Panc1 (cell line): Measurements from ENCODE around the gene TMEM63C.

Source experiments
- POLR2AphosphoS5 ChIP-seq: IDR thresholded peaks from 2 replicates; pipeline ENCODE4 v1.6.1; 2012; ENCODE audit warnings: mild to moderate bottlenecking, low read depth, low read length, moderate library complexity
- SIN3A ChIP-seq: IDR thresholded peaks from 2 replicates; pipeline ENCODE4 v1.6.1; 2012; ENCODE audit warnings: low read depth, mild to moderate bottlenecking, low read length, moderate library complexity, borderline replicate concordance; ENCODE audit not compliant: insufficient read depth
- TF ChIP-seq, protein P1 (sequence below): fragments of 450-650 bp; IDR thresholded peaks from 2 replicates; pipeline ENCODE4 v1.5.1; 2017; ENCODE audit warnings: mild to moderate bottlenecking

- TF ChIP-seq, protein P1, sequence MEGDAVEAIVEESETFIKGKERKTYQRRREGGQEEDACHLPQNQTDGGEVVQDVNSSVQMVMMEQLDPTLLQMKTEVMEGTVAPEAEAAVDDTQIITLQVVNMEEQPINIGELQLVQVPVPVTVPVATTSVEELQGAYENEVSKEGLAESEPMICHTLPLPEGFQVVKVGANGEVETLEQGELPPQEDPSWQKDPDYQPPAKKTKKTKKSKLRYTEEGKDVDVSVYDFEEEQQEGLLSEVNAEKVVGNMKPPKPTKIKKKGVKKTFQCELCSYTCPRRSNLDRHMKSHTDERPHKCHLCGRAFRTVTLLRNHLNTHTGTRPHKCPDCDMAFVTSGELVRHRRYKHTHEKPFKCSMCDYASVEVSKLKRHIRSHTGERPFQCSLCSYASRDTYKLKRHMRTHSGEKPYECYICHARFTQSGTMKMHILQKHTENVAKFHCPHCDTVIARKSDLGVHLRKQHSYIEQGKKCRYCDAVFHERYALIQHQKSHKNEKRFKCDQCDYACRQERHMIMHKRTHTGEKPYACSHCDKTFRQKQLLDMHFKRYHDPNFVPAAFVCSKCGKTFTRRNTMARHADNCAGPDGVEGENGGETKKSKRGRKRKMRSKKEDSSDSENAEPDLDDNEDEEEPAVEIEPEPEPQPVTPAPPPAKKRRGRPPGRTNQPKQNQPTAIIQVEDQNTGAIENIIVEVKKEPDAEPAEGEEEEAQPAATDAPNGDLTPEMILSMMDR, result no peak
- TF ChIP-seq SIN3A (no peak), POLR2AphosphoS5 (no peak)
Observed at GRCh38 chr14:77242752-77243151, 61.2 kb downstream of the TMEM63C start.
